ENCODE measurements around the gene RNASEH2A. TPM values are rescaled to one million over a fixed set of nuclear protein-coding genes. Genes with fewer than 3 reads are reported as not detected.
"Not testable (repeated sequence)": the region's sequence is repeated elsewhere in the genome, so short reads cannot be mapped to it uniquely, and the experiment has no call there.

RNASEH2A gene
- total RNA-seq, 2 experiments from 2014 or later: 27.0 to 51.1 TPM

DNA sequence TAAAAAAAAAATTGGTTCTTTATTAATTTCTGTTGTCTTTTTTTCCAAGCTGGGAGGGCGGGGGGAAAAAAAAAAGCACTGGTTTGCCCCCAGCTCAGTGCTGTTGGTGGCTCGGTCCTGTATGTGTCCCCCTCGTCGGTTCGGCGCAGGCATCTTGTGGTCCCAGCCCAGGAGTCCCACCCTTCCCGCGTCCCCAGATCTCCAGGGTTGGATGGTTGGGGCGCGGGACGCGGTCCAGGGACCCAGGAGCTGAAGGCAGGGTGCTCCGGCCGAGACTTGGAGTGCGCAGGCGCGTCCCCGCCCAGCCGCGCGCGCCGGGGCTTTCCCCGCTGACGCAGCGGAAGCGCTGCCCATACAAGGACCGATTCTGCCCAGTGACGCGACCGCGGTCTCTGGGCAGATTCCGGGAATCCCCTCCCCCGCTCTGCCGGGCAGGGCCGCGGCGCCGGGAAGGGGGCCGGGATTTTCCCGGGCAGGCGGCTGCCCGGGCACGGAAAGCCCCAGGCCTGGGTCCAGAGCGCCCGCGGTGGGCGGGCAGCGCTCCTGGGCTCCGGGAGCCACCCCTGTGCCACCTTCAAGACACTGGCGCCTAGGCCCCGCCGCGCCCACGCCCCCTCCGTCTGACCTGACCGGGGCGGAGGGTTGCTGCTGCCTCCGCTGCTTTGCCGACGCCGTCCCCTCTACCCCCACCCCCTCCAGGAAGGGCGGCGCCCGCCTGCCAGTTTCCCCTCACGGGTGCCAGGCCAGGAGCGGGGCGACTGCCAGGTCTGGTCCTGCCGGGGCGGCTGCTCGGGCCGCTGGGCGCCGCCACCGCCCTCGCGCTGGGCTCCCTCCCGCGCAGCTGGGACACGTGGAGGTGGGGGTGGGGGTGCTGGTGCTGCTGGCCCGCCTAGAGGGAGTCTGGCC, 12.8 kb upstream of the RNASEH2A start:
- CTCF ChIA-PET: interaction anchor here (1.0 to 15.0 kb wide), 8 partner anchors 16 to 92 kb away, joined by 3 to 451 read pairs (median 4); partner anchors contain the start of genes GET3, HOOK2 and TNPO2
- ATAC-seq: peak; percentile 25

DNA sequence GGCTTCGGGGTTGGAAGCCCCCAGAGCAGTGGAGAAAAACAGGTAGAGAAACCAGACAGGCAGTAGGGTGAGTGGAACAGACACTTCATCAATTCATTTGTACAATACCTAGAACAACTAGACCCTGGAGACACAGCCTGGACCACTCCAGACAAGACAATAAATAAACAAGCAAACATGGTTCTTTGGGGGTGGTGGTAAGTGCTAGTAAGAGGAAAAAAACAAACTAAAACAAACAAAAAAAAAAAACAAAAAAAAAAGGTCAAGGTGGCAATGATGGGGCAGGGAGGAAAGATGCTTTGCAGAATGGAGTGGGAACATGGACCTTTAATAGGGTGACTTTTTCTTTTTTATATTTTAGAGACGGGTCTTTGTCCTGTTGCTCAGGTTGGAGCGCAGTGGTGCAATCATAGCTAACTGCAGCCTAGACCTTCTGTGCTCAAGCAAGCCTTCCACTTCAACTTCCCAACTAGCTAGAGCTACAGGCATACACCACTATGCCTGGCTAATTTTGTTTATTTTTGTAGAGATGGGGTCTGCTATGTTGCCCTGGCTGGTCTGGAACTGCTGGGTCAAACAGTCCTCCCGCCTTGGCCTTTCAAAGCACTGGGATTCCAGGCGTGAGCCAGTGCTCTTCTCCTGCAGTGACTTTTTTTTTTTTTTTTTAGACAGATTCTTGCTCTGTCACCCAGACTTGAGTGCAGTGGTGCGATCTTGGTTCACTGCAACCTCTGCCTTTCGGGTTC, 12.0 kb upstream of the RNASEH2A start:
- ChIA-PET POLR2A (interaction anchor here (0.6 to 1.6 kb wide), 5 partner anchors 17 to 181 kb away, joined by 3 to 11 read pairs (median 4); no protein-coding TSS in a partner anchor), CTCF (interaction anchor here (0.7 to 15.0 kb wide), 7 partner anchors 8 to 117 kb away, joined by 4 to 451 read pairs (median 6); partner anchors contain the start of gene HOOK2)
- H3K27ac Mint-ChIP-seq: peak overlapping the region; percentile 95
- intact Hi-C loops (cut with DNase I, micrococcal nuclease): loop anchor here (5.0 to 10.0 kb wide), 8 partner anchors 62 to 1832 kb away; partner anchors contain the start of genes ADGRE5 (in 1 of the 2), CALR (in 1 of the 2), IER2 (in 1 of the 2) and NACC1 (in 1 of the 2)
- no peaks in the 10 kb centered on the region for H3K9me3 Mint-ChIP-seq (ENCODE audit: low read depth)
- no peak for DNase-seq
- H3K27me3 Mint-ChIP-seq: no peaks in the 10 kb centered on the region
- H3K4me1 Mint-ChIP-seq: peaks cover 27% of the 10 kb centered on the region
- H3K36me3 Mint-ChIP-seq (ENCODE audit: low read depth): peaks cover 28% of the 10 kb centered on the region
- peak overlapping the region; percentile 92 for H3K4me3 Mint-ChIP-seq
- no peak for ATAC-seq

More for the DNA sequence above, 12.8 kb upstream of the RNASEH2A start:
- peak; percentile 96 for DNase-seq
- POLR2A ChIA-PET: interaction anchor here (0.5 to 3.1 kb wide), 12 partner anchors 11 to 115 kb away, joined by 3 to 53 read pairs (median 5); partner anchors contain the start of genes RNASEH2A and TNPO2
- intact Hi-C loops (cut with DNase I, micrococcal nuclease): loop anchor here (1.0 to 10.0 kb wide), 12 partner anchors 13 to 1831 kb away; partner anchors contain the start of genes TRIR (in 2 of the 2), ADGRE5 (in 1 of the 2), CALR (in 1 of the 2) and DHPS (in 1 of the 2)
- peak overlapping the region; percentile 92 for H3K4me3 Mint-ChIP-seq
- peaks cover 35% of the 10 kb centered on the region for H3K4me1 Mint-ChIP-seq
- H3K27ac Mint-ChIP-seq: peak overlapping the region; percentile 98
- peaks cover 25% of the 10 kb centered on the region for H3K36me3 Mint-ChIP-seq (ENCODE audit: low read depth)
- H3K27me3 Mint-ChIP-seq: no peaks in the 10 kb centered on the region
- H3K9me3 Mint-ChIP-seq (ENCODE audit: low read depth): no peaks in the 10 kb centered on the region

DNA sequence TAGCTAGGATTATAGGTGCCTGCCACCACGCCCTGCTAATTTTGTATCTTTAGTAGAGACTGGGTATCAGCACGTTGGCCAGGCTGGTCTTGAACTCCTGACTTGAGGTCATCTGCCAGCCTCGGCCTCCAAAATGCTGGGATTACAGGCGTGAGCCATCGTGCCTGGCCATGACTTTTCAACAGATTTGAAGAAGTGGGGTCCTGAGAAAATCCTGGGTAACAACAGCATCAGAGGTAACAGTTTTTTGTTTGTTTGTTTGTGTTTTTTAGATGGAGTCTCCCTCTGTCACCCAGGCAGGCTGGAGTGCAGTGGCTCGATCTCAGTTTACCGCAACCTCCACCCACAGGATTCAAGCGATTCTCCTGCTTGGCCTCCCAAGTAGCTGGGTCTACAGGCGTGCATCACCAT, 11.4 kb upstream of the RNASEH2A start:
- peaks cover 30% of the 10 kb centered on the region for H3K4me1 Mint-ChIP-seq
- H3K27me3 Mint-ChIP-seq: no peaks in the 10 kb centered on the region
- peak overlapping the region; percentile 95 for H3K27ac Mint-ChIP-seq
- ChIA-PET CTCF (interaction anchor here (0.7 to 15.0 kb wide), 17 partner anchors 8 to 266 kb away, joined by 3 to 451 read pairs (median 5); partner anchors contain the start of genes HOOK2 and RNASEH2A), POLR2A (interaction anchor here (0.6 to 1.6 kb wide), 7 partner anchors 17 to 181 kb away, joined by 3 to 11 read pairs (median 4); no protein-coding TSS in a partner anchor)
- H3K9me3 Mint-ChIP-seq (ENCODE audit: low read depth): no peaks in the 10 kb centered on the region
- H3K36me3 Mint-ChIP-seq (ENCODE audit: low read depth): peaks cover 28% of the 10 kb centered on the region
- no peak for ATAC-seq
- peak overlapping the region; percentile 92 for H3K4me3 Mint-ChIP-seq
- intact Hi-C loops (cut with DNase I, micrococcal nuclease): loop anchor here (5.0 to 10.0 kb wide), 8 partner anchors 63 to 1833 kb away; partner anchors contain the start of genes ADGRE5 (in 1 of the 2), CALR (in 1 of the 2), IER2 (in 1 of the 2) and NACC1 (in 1 of the 2)
- DNase-seq: no peak

DNA sequence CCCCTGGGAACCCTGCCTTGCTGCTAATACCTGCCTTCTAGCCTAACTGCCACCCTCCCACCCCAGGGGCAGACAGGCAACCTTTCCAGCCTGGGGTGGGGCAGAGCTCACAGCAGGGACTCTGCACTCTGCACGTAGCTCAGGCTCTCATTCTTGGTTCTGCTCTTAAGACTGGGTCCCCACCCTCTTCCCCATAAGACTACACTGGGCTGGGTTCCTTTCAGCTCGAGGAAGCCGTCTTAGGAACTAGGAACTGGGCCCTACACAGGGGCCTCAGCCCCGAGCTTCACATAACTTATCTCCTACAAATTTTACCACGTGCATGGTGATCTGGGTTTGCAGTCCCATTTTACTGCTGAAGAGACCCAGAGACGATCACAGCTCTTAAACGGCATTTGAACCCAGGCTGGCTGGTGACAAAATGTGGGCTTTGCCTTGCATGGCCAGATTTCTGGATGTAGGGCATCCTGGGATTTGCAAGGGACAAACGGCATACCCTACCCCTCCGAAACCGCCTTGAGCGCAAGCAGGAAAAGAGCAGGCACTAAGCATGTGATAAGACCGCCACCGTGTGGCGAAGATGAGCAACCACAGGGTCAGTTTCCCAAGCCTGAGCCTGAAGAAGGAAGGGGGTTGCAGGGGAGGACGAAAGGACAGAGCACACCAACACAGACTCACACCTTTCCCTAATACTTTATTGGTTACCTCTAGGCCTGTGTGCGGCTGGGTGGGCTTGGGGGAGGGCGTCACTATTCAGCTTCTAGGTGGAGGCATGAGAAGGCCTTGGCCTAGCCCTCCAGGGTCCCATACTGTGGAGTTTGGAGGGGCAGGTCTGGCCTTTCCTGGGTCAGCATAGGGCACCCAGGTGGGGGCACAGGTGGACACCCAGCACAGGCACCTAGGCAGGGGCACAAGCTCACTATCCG, 10.0 kb upstream of the RNASEH2A start:
- H3K9me3 Mint-ChIP-seq (ENCODE audit: low read depth): no peaks in the 10 kb centered on the region
- CTCF ChIA-PET: interaction anchor here (0.6 to 15.0 kb wide), 29 partner anchors 9 to 376 kb away, joined by 3 to 451 read pairs (median 4); partner anchors contain the start of genes HOOK2, RNASEH2A and TNPO2
- peak; percentile 14 for ATAC-seq

DNA sequence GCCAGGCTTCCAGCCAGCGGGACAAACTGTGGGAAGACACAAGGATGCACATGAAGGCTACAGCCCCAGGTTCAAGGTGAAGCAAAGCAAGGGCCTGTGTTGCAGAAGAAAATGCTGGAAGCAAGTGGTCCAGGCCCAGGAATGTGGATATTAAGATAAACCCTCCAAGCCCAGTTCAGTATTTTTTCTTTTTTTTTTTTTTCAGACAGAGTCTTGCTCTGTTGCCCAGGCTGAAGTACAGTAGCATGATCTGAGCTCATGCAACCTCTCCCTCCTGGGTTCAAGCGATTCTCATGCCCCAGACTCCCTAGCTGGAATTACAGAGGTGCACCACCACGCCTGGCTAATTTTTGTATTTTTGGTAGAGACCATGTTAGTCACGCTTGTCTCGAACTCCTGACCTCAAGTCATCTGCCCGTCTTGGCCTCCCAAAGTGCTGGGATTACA, 9.2 kb upstream of the RNASEH2A start:
- H3K4me1 Mint-ChIP-seq: peaks cover 36% of the 10 kb centered on the region
- H3K36me3 Mint-ChIP-seq (ENCODE audit: low read depth): peaks cover 31% of the 10 kb centered on the region
- ATAC-seq: no peak
- no peak overlapping the region for H3K27ac Mint-ChIP-seq
- H3K4me3 Mint-ChIP-seq: no peak overlapping the region
- no peak for DNase-seq
- intact Hi-C loops (cut with DNase I, micrococcal nuclease): loop anchor here in 1 of 2 experiments (10.0 kb wide), 1 partner anchor 1728 kb away; the partner anchor contains the start of gene TECR
- H3K9me3 Mint-ChIP-seq (ENCODE audit: low read depth): no peaks in the 10 kb centered on the region
- CTCF ChIA-PET: interaction anchor here (1.5 to 15.0 kb wide), 4 partner anchors 20 to 74 kb away, joined by 11 to 451 read pairs (median 150); partner anchors contain the start of genes HOOK2 and TNPO2
- no peaks in the 10 kb centered on the region for H3K27me3 Mint-ChIP-seq
- POLR2A ChIA-PET: interaction anchor here (1.0 kb wide), 1 partner anchor 26 kb away, joined by 7 read pairs; no protein-coding TSS in a partner anchor

More for the DNA sequence above, 10.0 kb upstream of the RNASEH2A start:
- intact Hi-C loops (cut with DNase I, micrococcal nuclease): loop anchor here (1.0 to 10.0 kb wide), 5 partner anchors 19 to 1728 kb away; partner anchors contain the start of gene TECR (in 1 of the 2)
- Mint-ChIP-seq H3K27me3 (no peaks in the 10 kb centered on the region), H3K4me1 (peaks cover 35% of the 10 kb centered on the region), H3K27ac (peak overlapping the region; percentile 84), H3K36me3 (ENCODE audit: low read depth) (peaks cover 35% of the 10 kb centered on the region), H3K4me3 (peak overlapping the region; percentile 63)
- POLR2A ChIA-PET: interaction anchor here (0.9 to 1.5 kb wide), 5 partner anchors 18 to 63 kb away, joined by 3 to 11 read pairs (median 5); no protein-coding TSS in a partner anchor
- peak; percentile 87 for DNase-seq

DNA sequence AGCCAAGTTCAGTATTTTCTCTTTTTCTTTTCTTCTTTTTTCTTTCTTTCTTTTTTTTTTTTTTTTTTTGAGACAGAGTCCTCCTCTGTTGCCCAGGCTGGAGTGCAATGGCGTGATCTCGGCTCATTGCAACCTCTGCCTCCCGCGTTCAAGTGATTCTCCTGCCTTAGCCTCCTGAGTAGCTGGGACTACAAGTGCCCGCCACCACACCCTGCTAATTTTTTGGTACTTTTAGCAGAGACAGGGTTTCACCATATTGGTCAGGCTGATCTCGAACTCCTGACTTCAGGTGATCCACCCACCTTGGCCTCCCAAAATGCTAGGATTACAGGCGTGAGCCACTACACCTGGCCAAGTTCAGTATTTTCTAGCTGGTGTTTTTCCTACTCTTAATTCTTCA, 8.8 kb upstream of the RNASEH2A start:
- intact Hi-C loops (cut with DNase I, micrococcal nuclease): loop anchor here in 1 of 2 experiments (10.0 kb wide), 1 partner anchor 1727 kb away; the partner anchor contains the start of gene TECR
- H3K27ac Mint-ChIP-seq; H3K27me3 Mint-ChIP-seq; ATAC-seq; DNase-seq; H3K4me3 Mint-ChIP-seq; H3K9me3 Mint-ChIP-seq (ENCODE audit: low read depth): not testable (repeated sequence)
- POLR2A ChIA-PET: interaction anchor here (1.0 kb wide), 1 partner anchor 27 kb away, joined by 7 read pairs; no protein-coding TSS in a partner anchor
- CTCF ChIA-PET: interaction anchor here (0.6 to 15.0 kb wide), 3 partner anchors 16 to 34 kb away, joined by 3 to 451 read pairs (median 285); partner anchors contain the start of gene HOOK2
- peaks cover 28% of the 10 kb centered on the region for H3K36me3 Mint-ChIP-seq (ENCODE audit: low read depth)
- peaks cover 41% of the 10 kb centered on the region for H3K4me1 Mint-ChIP-seq

DNA sequence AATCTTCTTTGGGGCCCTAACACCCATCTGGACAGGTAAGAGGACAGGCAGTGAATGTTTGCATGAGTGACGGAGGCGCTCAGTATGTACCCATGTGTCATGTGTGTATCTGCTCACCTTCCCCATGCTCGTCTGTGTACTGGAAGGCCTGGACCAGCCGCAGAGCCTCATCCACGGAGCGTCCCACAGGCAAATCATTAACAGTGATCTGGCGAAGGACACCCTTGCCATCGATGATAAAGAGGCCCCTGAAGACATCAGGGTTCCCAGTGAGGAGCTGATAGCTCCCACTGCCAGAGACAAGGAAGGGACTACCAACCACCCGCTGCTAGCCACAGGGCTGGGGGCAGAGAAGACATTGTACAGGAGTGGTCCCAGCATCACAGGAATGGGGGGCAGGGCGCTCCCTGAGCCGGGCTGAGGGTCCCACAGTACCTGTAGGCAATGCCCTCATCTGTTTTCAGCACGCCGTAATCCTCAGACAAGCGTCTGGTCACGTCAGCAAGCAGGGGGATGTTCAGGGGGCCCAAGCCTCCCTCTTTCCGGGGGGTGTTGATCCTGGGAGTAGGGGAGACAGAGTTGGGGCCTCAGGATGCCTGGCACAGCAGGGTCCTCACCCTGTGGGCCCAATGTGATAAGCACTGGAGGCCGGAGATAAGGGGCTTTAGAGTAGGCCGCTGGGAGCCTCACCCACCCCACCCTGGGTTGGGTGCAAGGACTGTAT, 6.5 kb upstream of the RNASEH2A start:
- CTCF ChIA-PET: interaction anchor here (1.3 to 15.0 kb wide), 5 partner anchors 22 to 165 kb away, joined by 4 to 451 read pairs (median 5); partner anchors contain the start of gene HOOK2
- H3K27ac Mint-ChIP-seq: no peak overlapping the region
- ATAC-seq: no peak
- H3K27me3 Mint-ChIP-seq: no peaks in the 10 kb centered on the region
- H3K4me3 Mint-ChIP-seq: peak overlapping the region; percentile 87
- DNase-seq: no peak
- no peaks in the 10 kb centered on the region for H3K9me3 Mint-ChIP-seq (ENCODE audit: low read depth)
- POLR2A ChIA-PET: interaction anchor here (0.7 kb wide), 1 partner anchor 22 kb away, joined by 6 read pairs; no protein-coding TSS in a partner anchor
- H3K4me1 Mint-ChIP-seq: peaks cover 33% of the 10 kb centered on the region
- intact Hi-C loops (cut with DNase I, micrococcal nuclease): loop anchor here (5.0 to 10.0 kb wide), 2 partner anchors 47 to 1725 kb away; partner anchors contain the start of gene TECR (in 1 of the 2)
- peaks cover 18% of the 10 kb centered on the region for H3K36me3 Mint-ChIP-seq (ENCODE audit: low read depth)

DNA sequence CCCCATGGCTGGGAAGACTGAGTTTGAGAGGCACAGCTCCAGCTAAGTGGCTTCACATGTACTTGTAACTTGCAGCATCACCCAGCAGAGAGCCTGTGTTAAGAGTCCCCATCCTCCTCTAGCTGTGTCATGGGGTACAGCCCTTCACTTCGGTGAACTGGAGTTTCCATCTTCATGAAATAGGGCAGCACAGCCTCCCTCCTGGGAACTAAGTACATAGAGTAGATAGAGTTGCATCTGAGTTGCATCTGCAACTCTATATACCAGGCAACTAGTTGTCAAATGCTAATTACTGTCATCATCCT, 6.0 kb upstream of the RNASEH2A start:
- no peak overlapping the region for H3K27ac Mint-ChIP-seq
- POLR2A ChIA-PET: interaction anchor here (0.7 kb wide), 1 partner anchor 22 kb away, joined by 6 read pairs; no protein-coding TSS in a partner anchor
- H3K9me3 Mint-ChIP-seq (ENCODE audit: low read depth): no peaks in the 10 kb centered on the region

More for the DNA sequence above, 6.0 kb upstream of the RNASEH2A start:
- DNase-seq: no peak
- Mint-ChIP-seq H3K27me3 (no peaks in the 10 kb centered on the region), H3K4me3 (peak overlapping the region; percentile 87), H3K4me1 (peaks cover 31% of the 10 kb centered on the region), H3K36me3 (ENCODE audit: low read depth) (peaks cover 18% of the 10 kb centered on the region)
- intact Hi-C loops (cut with DNase I, micrococcal nuclease): loop anchor here in 1 of 2 experiments (5.0 kb wide), 1 partner anchor 47 kb away; no protein-coding TSS in a partner anchor
- ATAC-seq: no peak
- CTCF ChIA-PET: interaction anchor here (0.7 to 15.0 kb wide), 5 partner anchors 23 to 165 kb away, joined by 4 to 451 read pairs (median 4); partner anchors contain the start of gene HOOK2

Data from activated CD4-positive, alpha-beta T cell treated with anti-CD3 and anti-CD28 coated beads for 36 hours (primary cell).